ENCODE data around the gene ALAD.

Gene ALAD

DNA sequence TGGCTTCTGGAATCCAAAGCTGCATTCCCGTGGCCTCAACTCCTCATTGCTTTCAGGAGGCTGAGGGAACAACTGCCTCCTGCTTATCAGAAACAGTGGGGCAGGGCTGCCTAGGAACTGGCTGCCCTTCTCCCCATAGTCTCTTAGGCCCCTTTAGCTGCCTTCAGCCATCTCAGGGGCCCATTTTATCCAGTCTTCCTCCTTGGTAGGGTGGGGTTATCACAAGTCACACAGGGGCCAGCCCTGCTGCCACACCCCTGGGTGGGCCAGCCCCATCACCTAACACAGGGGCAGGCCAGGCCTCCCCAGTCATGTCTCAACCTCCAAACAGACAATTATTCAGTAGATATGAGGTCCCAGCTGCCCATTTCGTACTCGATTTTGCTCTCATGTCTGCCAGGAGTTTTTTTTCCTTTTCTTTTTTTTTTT, 3.9 kb downstream of the ALAD start:
- Histone ChIP-seq H3K4me3 (ENCODE audit: low read depth in 1 of 2, low read length in 2 of 2) (no peak overlapping the region), H3K27ac (ENCODE audit: low read depth, low read length) (no peak overlapping the region), H3K9ac (ENCODE audit: low read length) (no peak overlapping the region), H3K27me3 (ENCODE audit: control insufficient read depth in 1 of 2, insufficient read depth in 2 of 2, low read length in 2 of 2) (no peaks in the 10 kb centered on the region), H3K9me3 (ENCODE audit: low read length) (no peaks in the 10 kb centered on the region), H3K4me1 (ENCODE audit: insufficient read depth, low read length) (peaks cover 17% of the 10 kb centered on the region), H3K36me3 (ENCODE audit: insufficient read depth, low read length) (peaks cover 9% of the 10 kb centered on the region)

DNA sequence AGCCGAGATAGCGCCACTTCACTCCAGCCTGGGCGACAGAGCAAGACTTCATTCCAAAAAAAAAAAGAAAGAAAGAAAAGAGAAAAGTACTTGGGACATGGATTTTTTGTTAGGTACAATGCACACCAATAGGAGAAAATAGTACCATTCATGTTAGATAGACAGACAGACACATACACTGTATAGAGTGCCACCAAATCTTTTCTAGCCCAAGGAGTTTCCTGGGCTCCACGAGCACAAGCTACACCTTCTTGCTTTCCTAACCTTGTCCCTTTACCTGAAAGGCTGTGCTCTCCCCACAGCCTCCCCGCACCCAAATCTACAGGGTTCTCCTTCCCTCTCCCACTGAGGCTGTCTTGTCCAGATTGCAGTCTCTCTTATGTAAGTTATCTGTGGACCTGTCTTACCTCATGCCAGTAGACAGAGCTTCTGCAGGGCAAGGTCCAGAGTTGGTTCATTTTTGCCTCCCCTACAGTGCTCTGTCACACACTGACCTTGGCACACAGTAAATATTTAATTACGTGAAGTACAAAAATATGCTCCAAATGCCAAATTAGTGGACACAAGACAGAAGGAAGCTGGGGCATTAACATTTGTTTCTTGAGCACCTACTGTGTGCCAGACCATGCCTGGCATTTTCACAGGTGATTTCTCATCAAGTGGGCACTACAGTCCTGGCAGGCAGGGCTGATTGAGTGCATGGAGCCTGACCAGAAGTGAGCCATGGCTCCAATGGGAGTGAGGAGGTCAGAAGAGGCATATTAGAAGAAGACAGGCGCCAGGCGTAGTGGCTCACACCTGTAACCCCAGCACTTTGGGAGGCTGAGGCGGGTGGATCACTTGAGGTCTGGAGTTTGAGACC, 5.9 kb downstream of the ALAD start:
- Histone ChIP-seq H3K4me1 (ENCODE audit: insufficient read depth, low read length) (peaks cover 10% of the 10 kb centered on the region), H3K27ac (ENCODE audit: low read depth, low read length) (no peak overlapping the region), H3K4me3 (ENCODE audit: low read depth in 1 of 2, low read length in 2 of 2) (no peak overlapping the region), H3K9me3 (ENCODE audit: low read length) (no peaks in the 10 kb centered on the region), H3K27me3 (ENCODE audit: control insufficient read depth in 1 of 2, insufficient read depth in 2 of 2, low read length in 2 of 2) (no peaks in the 10 kb centered on the region), H3K36me3 (ENCODE audit: insufficient read depth, low read length) (peaks cover 28% of the 10 kb centered on the region), H3K9ac (ENCODE audit: low read length) (no peak overlapping the region)

DNA sequence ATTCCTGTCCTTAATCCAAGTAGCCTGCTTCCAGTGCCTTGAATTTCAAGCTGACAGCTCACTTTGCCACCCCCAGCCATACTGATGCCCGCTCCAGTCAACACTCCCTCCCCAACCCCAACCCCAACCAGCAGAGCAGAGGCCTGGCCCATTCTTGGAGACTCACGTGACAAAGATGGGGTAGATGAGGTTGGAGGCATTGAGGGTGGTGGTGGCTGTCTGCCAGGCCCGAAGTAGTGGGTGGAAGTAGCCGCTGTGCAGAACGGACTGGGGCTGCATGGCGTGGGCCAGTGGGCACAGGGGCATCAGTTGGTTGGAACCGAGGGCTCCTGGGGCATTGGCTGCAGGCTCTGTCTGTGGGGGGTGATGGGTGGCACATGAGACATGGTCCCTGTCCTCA, 7.8 kb downstream of the ALAD start:
- no peak overlapping the region for H3K9ac ChIP-seq (ENCODE audit: low read length)
- no peak overlapping the region for H3K27ac ChIP-seq (ENCODE audit: low read depth, low read length)
- H3K4me1 ChIP-seq (ENCODE audit: insufficient read depth, low read length), result no peaks in the 10 kb centered on the region
- no peak overlapping the region for H3K4me3 ChIP-seq (ENCODE audit: low read depth in 1 of 2, low read length in 2 of 2)
- no peaks in the 10 kb centered on the region for H3K27me3 ChIP-seq (ENCODE audit: control insufficient read depth in 1 of 2, insufficient read depth in 2 of 2, low read length in 2 of 2)
- peaks cover 44% of the 10 kb centered on the region for H3K36me3 ChIP-seq (ENCODE audit: insufficient read depth, low read length)
- H3K9me3 ChIP-seq (ENCODE audit: low read length), result no peaks in the 10 kb centered on the region

DNA sequence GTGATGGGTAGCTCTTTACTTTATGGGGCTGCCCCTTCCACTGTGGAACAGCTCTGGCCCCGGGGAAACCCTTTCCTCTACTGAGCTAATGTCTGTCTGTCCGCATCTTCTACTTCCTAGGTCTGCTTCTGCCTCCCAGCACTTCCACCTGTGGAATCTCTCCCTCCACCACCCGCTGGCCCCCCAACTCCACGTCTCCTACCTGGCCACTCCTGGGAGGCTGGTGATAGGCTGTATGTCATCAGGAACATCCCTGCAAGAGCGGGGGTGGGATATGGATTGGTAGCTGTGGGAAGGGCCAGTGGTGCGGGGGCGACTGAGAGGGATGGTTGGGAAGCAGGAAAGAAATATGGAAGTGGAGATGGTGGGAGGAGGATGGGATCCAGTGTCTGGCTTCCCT, 9.2 kb downstream of the ALAD start:
- H3K36me3 ChIP-seq (ENCODE audit: insufficient read depth, low read length), result peaks cover 50% of the 10 kb centered on the region
- no peaks in the 10 kb centered on the region for H3K9me3 ChIP-seq (ENCODE audit: low read length)
- no peak overlapping the region for H3K27ac ChIP-seq (ENCODE audit: low read depth, low read length)
- H3K4me1 ChIP-seq (ENCODE audit: insufficient read depth, low read length), result no peaks in the 10 kb centered on the region
- H3K27me3 ChIP-seq (ENCODE audit: control insufficient read depth in 1 of 2, insufficient read depth in 2 of 2, low read length in 2 of 2), result no peaks in the 10 kb centered on the region
- no peak overlapping the region for H3K9ac ChIP-seq (ENCODE audit: low read length)
- H3K4me3 ChIP-seq (ENCODE audit: low read depth in 1 of 2, low read length in 2 of 2), result no peak overlapping the region

DNA sequence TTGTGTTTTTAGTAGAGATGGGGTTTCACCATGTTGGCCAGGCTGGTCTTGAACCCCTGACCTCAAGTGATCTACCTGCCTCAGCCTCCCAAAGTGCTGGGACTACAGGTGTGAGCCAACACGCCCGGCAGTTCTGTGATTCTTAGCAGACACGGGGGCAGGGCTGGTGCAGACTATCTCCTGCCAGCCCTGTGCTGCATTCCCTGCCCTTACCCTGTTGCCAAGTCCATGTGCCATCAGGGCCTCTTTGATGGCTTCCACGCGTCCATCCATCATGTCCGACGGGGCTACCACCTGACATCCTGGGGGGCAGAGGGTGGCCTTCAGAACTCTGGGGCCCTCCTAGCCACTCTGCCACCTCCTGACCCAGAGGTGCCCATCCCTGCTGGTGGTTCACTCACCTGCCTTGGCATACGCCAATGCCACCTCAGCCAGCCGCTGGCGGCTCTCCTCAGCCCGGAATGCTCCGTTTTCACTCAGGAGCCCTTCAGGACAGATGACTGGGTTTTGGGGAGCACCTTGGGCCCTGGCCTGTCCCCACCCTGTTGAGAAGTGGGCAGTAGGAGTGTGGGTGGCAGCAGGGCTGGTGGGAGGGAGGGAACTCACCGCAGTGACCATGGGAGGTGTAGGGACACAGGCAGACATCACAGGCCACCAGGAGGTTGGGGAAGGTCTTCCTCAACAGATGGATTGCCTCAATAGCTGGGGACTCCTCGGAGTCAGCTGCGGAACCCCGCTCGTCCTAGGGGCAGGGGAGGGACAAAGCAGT, 10.7 kb downstream of the ALAD start:
- no peaks in the 10 kb centered on the region for H3K9me3 ChIP-seq (ENCODE audit: low read length)
- H3K9ac ChIP-seq (ENCODE audit: low read length), result no peak overlapping the region
- peaks cover 50% of the 10 kb centered on the region for H3K36me3 ChIP-seq (ENCODE audit: insufficient read depth, low read length)
- H3K27ac ChIP-seq (ENCODE audit: low read depth, low read length), result no peak overlapping the region
- H3K4me3 ChIP-seq (ENCODE audit: low read depth in 1 of 2, low read length in 2 of 2), result no peak overlapping the region
- H3K27me3 ChIP-seq (ENCODE audit: control insufficient read depth in 1 of 2, insufficient read depth in 2 of 2, low read length in 2 of 2), result no peaks in the 10 kb centered on the region
- no peaks in the 10 kb centered on the region for H3K4me1 ChIP-seq (ENCODE audit: insufficient read depth, low read length)

DNA sequence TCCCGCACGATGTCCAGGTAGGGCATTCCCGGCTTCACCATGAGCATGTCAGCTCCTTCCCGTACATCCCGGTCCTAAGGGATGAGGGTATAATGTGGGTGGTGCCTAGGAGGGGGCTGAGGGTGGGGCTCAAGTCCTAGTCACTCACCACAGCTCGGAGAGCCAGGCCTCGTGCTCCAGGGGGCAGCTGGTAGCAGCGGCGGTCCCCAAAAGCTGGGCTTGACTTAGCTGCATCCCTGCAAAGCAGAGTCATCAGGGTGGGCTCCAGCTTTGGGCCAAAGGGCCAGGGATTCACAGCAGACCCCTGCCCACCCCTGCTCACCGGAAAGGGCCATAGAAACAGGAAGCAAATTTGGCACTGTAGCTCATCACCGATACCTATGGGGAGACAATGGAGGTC, 11.6 kb downstream of the ALAD start:
- Histone ChIP-seq H3K36me3 (ENCODE audit: insufficient read depth, low read length) (peaks cover 50% of the 10 kb centered on the region), H3K27me3 (ENCODE audit: control insufficient read depth in 1 of 2, insufficient read depth in 2 of 2, low read length in 2 of 2) (no peaks in the 10 kb centered on the region), H3K4me1 (ENCODE audit: insufficient read depth, low read length) (no peaks in the 10 kb centered on the region), H3K9ac (ENCODE audit: low read length) (no peak overlapping the region), H3K9me3 (ENCODE audit: low read length) (no peaks in the 10 kb centered on the region), H3K4me3 (ENCODE audit: low read depth in 1 of 2, low read length in 2 of 2) (no peak overlapping the region), H3K27ac (ENCODE audit: low read depth, low read length) (no peak overlapping the region)

DNA sequence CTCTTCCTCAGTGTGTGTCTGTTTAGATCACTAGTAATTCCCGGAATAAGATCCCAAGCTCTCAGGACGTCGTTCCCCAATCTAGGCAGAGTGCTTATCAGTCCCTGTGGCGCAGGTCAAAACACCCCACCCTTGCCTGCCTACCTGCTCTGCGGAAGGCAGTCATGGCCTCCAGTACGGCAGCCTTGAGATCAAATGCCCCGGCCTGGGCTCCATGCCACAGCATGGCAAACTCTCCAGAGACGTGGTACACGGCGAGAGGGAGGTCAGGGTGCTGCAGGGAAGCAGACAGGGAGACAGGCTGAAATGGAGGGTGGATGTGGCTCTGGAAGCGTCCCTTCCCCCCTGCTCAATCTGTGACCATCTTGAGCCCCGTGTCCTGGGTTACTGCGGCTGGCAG, 12.3 kb downstream of the ALAD start:
- Histone ChIP-seq H3K36me3 (ENCODE audit: insufficient read depth, low read length) (peaks cover 50% of the 10 kb centered on the region), H3K27ac (ENCODE audit: low read depth, low read length) (no peak overlapping the region)

DNA sequence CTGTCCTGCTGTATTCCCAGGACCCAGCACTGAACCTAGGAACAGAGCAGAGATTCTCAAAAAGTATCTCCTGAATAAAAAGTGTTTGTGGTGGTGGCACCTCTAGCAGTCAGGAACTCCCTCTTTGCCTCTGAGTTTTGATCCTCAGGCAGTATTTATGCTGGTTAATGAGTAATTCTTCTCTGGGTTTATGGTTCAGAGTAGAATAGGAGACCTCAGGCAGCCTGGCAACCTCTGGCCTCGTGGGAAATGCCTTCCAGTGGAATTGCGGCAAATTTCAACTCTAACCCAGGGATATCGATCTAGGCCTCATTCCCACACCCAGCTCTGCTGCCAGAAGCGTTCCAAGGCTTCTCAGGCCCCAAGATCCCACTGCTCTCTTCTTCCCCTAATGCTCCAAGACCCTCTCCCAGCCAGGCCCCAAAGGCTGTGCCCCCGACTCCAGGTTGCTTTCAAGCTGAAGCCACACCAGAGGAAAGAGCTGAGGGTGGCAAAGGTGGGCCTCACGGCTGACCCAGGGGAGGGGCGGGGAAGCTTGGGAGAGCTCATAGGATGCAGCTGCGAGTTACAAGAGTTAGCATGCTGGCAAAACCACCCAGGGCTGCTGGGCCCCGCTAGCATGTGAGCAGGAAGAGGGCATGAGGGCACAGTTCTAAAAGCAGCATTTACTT, 13.4 kb downstream of the ALAD start:
- Histone ChIP-seq H3K27ac (ENCODE audit: low read depth, low read length) (no peak overlapping the region), H3K4me3 (ENCODE audit: low read depth in 1 of 2, low read length in 2 of 2) (no peak overlapping the region), H3K9ac (ENCODE audit: low read length) (no peak overlapping the region), H3K27me3 (ENCODE audit: control insufficient read depth in 1 of 2, insufficient read depth in 2 of 2, low read length in 2 of 2) (no peaks in the 10 kb centered on the region), H3K4me1 (ENCODE audit: insufficient read depth, low read length) (no peaks in the 10 kb centered on the region), H3K9me3 (ENCODE audit: low read length) (no peaks in the 10 kb centered on the region), H3K36me3 (ENCODE audit: insufficient read depth, low read length) (peaks cover 41% of the 10 kb centered on the region)

More for the DNA sequence above, 12.3 kb downstream of the ALAD start:
- Histone ChIP-seq H3K4me3 (ENCODE audit: low read depth in 1 of 2, low read length in 2 of 2) (no peak overlapping the region), H3K9ac (ENCODE audit: low read length) (no peak overlapping the region), H3K9me3 (ENCODE audit: low read length) (no peaks in the 10 kb centered on the region), H3K4me1 (ENCODE audit: insufficient read depth, low read length) (no peaks in the 10 kb centered on the region), H3K27me3 (ENCODE audit: control insufficient read depth in 1 of 2, insufficient read depth in 2 of 2, low read length in 2 of 2) (no peaks in the 10 kb centered on the region)

DNA sequence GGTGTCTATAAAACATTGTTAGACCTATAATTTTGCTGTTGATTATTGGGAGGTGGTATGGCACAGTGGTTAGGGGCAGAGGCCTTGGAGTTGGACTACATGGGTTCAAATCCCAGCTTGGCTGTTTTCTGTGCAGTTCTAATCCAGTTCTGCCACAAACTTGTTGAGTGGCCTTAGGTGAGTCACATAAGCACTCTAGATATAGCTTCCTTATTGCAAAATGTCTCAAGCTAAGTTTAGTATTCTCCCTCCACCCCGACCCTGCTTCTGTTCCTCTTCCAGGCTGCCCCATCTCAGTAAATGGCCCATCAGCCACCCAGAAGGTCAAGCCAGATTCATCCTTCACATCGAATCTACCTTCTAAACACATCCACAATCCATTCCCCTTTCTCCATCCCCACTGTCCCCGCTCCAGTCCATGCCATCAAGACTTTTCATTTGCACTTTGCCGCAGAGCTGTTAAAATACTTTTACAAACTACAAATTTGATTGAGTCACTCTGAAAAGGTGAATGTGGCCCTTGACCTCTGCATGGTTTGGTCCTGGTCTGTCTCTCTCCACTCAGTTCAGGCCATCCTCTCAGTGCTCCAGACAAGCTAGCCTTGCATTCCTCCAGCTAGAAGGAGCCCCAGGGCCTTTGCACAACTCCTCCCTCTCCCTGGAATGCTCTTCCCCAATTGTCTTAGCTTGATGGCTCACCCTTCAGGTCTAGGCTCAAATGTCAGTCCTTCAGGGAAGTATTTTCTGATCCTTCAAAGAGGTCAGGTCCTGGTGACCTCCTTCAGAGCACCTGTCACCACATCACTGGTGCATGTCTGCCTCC, 14.3 kb downstream of the ALAD start:
- Histone ChIP-seq H3K27ac (ENCODE audit: low read depth, low read length) (no peak overlapping the region), H3K9me3 (ENCODE audit: low read length) (no peaks in the 10 kb centered on the region), H3K9ac (ENCODE audit: low read length) (no peak overlapping the region)

DNA sequence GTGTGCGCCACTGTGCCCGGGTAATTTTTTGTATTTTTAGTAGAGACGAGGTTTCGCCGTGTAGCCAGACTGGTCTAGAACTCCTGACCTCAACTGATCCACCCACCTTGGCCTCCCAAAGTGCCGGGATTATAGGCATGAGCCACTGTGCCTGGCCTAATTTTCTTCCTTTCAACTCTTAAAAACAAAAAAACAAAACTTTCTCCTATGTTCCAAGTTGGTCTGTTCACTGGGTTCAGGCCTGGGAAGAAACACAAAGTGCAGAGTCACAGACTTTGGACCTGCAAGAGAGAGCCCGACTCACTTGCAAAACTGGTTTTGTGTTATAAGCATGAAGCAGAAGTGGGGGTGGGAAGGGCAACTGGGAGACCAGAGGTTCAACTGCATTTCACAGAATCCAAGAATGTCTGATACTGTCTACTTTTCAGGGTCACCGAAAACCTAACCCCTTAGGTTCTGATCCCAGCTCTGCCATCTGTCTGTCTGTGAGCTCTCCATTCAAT, 19.1 kb downstream of the ALAD start:
- H3K4me3 ChIP-seq (ENCODE audit: low read depth in 1 of 2, low read length in 2 of 2), result no peak overlapping the region
- no peak overlapping the region for H3K27ac ChIP-seq (ENCODE audit: low read depth, low read length)

More for the DNA sequence above, 14.3 kb downstream of the ALAD start:
- Histone ChIP-seq H3K4me3 (ENCODE audit: low read depth in 1 of 2, low read length in 2 of 2) (no peak overlapping the region), H3K4me1 (ENCODE audit: insufficient read depth, low read length) (no peaks in the 10 kb centered on the region), H3K27me3 (ENCODE audit: control insufficient read depth in 1 of 2, insufficient read depth in 2 of 2, low read length in 2 of 2) (no peaks in the 10 kb centered on the region), H3K36me3 (ENCODE audit: insufficient read depth, low read length) (peaks cover 37% of the 10 kb centered on the region)

More for the DNA sequence above, 19.1 kb downstream of the ALAD start:
- Histone ChIP-seq H3K9me3 (ENCODE audit: low read length) (no peaks in the 10 kb centered on the region), H3K9ac (ENCODE audit: low read length) (no peak overlapping the region), H3K27me3 (ENCODE audit: control insufficient read depth in 1 of 2, insufficient read depth in 2 of 2, low read length in 2 of 2) (no peaks in the 10 kb centered on the region), H3K4me1 (ENCODE audit: insufficient read depth, low read length) (no peaks in the 10 kb centered on the region), H3K36me3 (ENCODE audit: insufficient read depth, low read length) (no peaks in the 10 kb centered on the region)
